Measurements from ENCODE around the gene CBY1.
A peak's percentile ranks its signal among the peaks of the same experiment; 100 is the strongest.

CBY1 gene

DNA sequence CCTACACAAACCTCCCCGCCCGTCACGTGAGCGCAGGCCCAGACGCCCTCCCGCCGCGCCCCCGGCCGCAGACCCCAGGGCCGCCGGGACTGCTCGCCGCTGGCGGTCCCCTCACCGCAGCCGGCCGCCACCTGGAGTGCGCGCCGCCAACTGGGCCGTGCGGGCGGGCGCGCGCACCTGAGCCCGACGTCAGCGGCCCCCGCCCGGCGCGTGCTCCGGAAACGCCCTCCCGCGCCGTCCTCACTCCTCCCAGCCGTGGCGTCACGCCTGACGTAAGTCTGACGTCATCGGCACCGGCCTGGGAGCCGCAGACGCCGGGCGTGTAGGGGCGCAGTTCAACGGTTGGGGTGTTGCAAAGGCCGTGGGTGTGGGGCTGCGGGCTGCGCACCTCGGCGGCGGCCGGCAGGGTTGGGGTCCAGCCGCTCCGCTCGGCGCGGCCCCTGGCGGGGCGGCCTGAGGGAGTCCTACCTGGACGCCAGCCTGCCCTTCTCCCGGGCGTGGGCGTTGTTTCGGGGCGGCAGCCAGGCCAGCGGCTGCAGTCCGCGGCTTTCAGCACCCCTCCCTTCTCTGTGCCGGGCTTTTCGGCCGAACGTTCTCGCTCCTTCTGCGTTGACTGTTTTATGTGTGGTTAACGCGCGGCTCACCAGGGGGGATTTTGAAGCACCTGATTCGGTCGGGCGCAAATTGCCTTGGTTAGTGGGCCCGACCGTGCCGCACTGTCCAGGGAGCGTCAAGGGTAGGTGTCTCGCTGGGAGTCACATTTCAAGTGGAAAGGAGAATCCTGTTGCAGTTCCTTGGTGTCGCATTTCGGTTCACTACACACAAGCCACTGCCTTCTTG is 44.6 kb downstream of the CBY1 start, which contains the start of gene JOSD1:
Gene JOSD1 (minus strand): TSS at position 155 of the 840 bp plus-strand sequence. CDS start 956 bp downstream, outside the sequence.
- DNase-seq (ENCODE audit: low read depth in 1 of 2, low spot score in 1 of 2), result peak; percentile 94 to 97

GRCh38 chr22:38704654-38705234 is 48.3 kb downstream of the CBY1 start:
- DNase-seq (ENCODE audit: low read depth in 1 of 2, low spot score in 1 of 2), result no peak

DNA sequence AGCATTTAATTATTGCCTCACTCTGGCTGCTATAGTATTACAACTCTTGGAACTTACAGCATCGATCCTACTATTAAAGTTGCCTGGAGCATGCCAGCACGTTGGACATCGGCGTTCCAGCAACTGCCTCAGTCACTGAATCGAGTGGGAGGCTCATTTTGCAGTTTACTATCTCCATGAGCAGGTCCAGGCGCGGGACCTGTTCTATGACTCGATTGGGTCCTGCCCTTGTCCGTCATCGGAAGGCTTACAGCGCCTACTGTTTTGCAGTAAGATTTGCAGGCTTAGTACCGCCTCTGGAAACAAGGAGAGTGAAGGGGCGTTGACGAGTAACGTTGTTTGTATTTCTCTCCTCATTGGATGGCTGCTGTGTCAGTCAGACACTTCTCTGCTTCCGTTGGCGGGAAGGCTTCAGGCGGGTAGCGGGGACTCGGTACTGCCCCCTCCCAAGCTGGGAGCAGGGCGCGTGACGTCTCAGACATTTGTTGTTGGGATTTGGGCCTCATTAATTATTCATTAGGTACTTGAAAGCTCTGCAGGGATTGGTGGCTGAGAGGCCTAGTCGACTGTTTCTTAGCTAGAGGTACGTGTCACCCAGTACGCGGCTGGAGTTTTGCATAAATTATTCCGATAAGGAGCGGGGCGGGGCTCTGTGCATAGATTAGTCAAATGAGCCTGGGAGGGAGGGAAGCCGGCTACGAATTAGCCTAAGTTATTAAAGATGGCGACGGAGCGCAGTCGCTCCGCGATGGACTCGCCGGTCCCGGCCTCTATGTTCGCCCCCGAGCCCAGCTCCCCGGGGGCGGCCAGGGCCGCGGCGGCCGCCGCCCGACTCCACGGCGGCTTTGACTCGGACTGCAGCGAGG is 49.0 kb downstream of the CBY1 start, which contains the start of gene GTPBP1:
Gene GTPBP1 (plus strand): TSS at position 710 of the 866 bp plus-strand sequence. CDS start 12 bp downstream, at position 722.
- peak; percentile 85 to 95 for DNase-seq (ENCODE audit: low read depth in 1 of 2, low spot score in 1 of 2)

DNA sequence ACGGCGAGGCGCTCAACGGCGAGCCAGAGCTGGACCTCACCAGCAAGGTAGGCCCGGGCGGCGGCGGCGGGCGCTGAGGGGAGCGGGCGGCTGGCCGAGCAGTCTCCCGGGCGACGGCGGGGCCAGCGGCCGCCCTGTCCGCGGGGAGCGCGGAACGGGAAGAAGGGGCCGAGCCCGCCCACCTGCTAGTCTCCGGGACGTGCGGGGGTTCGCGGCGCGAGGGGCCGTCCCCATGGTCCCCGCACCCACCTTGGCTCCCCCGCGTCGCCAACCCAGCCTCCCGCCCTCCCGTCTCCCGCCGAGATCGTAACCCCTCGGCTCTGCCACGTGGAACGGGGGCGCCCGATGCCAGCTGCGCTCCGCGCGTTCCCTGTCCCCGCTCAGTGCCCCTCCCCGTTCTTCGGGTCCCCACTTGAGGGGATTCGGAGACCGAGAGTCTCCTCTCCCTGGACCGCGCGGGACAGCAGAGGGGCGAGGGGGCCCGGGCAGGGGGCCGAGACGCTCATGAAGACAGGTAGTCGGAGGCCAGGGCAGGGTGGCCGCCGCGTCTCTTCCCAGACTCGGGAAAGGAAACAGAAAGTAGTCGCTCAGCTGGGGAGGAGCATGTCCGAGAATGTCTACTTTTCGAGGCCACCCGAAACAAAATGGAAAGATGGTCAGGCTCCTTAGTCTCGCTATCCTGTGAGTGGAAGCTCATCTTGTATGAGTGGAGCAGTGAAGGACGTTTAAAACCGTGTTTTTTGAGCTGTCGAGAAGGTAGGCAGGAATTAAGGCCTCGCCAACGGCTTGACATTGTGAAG is 49.9 kb downstream of the CBY1 start:
- peak in 1 of 2 donors; percentile 23 for DNase-seq (ENCODE audit: low read depth in 1 of 2, low spot score in 1 of 2)

DNA sequence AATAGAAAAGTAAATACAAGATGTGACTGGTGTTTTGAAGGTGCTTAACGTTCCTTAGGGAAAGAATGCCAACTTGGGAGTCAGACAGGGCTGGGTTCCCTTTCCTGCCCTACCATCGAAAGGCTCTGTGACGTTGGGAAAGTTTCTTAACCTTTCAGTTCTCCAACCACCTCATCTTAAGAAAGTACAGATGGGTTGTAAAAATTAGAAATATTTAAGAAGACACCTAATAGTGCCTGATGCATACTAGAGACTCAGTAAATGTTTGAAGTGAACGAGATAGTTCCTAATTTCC is 50.4 kb downstream of the CBY1 start:
- DNase-seq (ENCODE audit: low read depth in 1 of 2, low spot score in 1 of 2), result no peak

DNA sequence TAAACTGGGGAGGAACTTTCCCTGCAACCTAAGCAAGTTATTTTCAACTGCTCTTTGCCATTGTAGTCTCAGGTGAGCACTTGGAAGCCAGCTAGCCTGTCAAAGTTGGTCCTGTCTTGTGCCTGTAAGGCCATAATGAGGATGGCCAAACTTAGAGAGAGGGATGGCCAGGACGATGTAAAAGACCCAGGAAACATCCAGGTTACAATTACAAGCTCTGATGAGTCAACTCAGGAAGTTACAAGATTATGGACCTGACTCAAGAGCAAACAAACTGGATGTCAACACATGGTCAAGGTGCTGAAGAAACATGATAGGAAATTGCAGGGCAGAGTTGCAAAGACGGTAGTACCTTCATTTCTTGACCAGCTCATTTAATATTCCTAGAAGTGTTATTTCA is 50.9 kb downstream of the CBY1 start:
- DNase-seq (ENCODE audit: low read depth in 1 of 2, low spot score in 1 of 2), result no peak

- no peak for DNase-seq (ENCODE audit: low read depth in 1 of 2, low spot score in 1 of 2)
These were observed 51.5 kb downstream of the CBY1 start for GRCh38 chr22:38707984-38708383.

- DNase-seq (ENCODE audit: low read depth in 1 of 2, low spot score in 1 of 2), result no peak
These were observed 52.9 kb downstream of the CBY1 start for GRCh38 chr22:38709306-38709705.

DNA sequence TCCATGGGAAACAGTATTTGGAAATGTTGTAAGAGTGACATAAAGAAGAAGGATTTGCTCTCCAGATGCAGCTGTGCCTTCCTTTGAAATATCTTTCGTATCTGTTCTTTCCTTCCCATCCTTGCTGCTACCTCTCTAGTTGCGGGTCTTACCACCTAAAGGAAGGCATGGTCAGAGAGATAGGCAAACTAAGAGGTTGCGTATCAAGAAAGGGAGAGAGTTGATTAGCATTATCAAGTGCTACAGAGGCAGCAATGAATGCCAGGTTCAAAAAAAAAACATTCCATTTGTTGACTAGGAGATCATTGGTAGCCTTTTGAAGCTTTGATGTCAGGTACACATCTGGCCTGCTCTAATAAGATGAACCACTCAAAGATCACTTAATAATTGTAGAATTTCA is 53.9 kb downstream of the CBY1 start:
- DNase-seq (ENCODE audit: low read depth in 1 of 2, low spot score in 1 of 2), result no peak

DNA sequence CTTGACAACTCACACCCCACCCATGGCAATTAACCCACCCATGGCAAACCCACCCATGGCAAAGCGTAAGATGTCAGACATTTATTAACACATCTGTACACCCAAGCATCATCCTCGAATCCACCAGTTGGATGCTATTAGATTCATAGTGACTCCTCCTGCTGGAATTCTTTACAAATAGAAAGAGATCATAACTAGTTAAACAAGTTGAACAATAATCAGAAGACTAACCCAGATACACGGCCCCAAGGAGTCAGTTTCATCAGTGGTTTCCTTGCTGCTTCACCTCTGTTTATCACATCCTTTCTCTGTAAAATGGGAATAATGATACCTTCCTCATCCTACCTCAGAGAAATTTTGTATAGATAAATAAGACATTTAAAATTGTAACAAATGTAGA is 54.4 kb downstream of the CBY1 start:
- no peak for DNase-seq (ENCODE audit: low read depth in 1 of 2, low spot score in 1 of 2)

DNA sequence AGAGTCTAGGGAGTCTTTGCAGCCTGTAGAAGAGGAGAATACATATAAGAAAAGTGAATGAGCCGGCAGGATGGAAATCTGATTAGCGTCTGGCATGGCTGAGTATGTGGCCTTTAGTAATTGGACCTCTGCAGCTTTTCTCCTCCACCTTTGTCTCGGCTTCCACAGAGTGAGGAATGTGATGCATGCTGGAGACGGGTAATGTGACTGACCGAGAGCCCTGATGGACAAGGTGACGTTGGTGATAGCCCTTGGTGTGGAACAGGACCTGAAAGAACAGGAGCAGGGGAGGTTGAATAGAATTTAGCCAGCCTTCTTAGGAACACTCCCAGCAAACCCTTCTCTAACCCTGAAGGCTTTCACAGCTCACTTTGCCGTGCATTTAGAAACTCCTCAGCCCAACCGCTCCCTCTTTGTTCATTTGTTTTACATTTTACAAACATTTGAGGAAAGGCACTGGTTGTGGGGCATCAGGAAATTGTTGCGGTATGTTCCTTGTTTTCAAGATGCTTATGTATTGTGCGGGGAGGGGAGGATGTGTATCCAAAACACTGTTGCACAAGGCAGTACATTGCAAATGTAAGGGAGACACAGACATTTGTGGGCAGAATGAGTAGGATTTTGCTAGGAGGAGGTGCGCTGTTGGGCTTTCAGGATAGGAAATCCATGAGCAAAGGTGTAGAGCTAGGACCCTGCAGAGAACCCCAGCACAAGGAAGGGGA is 56.2 kb downstream of the CBY1 start:
- no peak for DNase-seq (ENCODE audit: low read depth in 1 of 2, low spot score in 1 of 2)

DNA sequence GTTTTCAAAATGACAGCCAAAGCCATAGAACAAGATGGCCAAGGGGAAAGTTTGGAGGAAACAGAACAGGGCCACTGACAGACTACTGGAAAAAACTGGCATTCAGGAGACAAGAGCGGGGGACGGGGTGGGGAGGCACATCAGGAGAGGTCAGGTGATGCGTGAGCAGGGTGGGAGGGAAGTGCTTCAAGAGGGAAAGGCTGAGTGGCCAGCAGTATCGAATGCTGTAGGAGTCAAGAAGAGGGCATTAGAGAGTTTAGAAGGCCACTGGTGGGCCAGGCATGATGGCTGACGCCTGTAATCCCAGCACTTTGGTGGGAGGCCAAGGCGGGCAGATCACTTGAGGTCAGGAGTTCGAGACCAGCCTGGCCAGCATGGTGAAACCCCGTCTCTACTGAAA is 57.5 kb downstream of the CBY1 start:
- DNase-seq (ENCODE audit: low read depth in 1 of 2, low spot score in 1 of 2), result no peak

DNA sequence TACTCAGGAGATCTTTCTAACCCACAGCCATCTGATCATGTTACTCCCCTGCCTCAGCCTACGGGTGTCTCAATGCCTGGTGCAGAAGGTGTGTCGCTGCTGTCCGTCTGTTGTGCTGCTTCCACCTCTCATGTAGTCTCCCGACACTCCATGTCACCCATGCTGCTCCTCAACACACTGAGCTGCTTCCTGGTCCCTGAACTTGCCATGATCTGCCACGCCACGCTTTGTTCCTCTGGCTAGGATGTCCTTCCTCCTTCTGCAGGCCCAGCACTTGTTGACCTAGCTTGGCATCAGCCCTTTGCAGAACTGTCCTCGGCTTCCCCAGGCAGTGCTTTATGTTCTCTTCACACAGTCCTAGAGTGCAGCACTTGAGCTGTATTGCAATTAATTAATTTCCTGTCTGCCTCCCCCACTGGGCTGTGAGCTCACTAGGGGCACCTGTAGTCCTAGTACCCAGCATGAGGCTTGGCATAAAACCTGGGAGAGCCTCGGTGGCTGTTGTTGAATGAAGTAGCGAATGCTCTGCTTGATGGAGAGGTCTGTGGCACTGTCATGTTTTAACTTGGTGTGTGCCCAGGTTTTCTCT is 58.8 kb downstream of the CBY1 start:
- no peak for DNase-seq (ENCODE audit: low read depth in 1 of 2, low spot score in 1 of 2)

- DNase-seq (ENCODE audit: low read depth in 1 of 2, low spot score in 1 of 2), result no peak
These were observed 59.4 kb downstream of the CBY1 start for GRCh38 chr22:38715852-38716251.

- DNase-seq (ENCODE audit: low read depth in 1 of 2, low spot score in 1 of 2), result no peak
These were observed 59.8 kb downstream of the CBY1 start for GRCh38 chr22:38716271-38716670.

DNA sequence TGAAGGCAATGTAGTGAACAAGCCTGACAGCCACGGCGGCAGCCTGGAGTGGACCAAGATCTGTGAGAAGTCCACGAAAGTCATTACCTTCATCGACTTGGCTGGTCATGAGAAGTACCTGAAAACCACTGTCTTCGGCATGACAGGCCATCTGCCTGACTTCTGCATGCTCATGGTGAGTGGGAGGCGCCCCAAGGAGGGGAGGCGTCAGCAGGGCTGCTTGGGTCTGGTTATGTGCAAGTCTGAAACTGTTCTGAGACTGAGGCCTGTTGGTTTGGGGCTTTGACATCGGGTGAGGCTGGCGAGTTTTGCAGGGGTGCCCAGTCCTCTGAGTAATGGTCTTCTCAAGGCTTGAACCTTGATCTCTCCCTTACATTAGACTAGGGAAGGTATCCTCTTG is 60.4 kb downstream of the CBY1 start:
- no peak for DNase-seq (ENCODE audit: low read depth in 1 of 2, low spot score in 1 of 2)

GRCh38 chr22:38717244-38717643 is 60.8 kb downstream of the CBY1 start:
- no peak for DNase-seq (ENCODE audit: low read depth in 1 of 2, low spot score in 1 of 2)

GRCh38 chr22:38718414-38718813 is 62.0 kb downstream of the CBY1 start:
- DNase-seq (ENCODE audit: low read depth in 1 of 2, low spot score in 1 of 2), result no peak

DNA sequence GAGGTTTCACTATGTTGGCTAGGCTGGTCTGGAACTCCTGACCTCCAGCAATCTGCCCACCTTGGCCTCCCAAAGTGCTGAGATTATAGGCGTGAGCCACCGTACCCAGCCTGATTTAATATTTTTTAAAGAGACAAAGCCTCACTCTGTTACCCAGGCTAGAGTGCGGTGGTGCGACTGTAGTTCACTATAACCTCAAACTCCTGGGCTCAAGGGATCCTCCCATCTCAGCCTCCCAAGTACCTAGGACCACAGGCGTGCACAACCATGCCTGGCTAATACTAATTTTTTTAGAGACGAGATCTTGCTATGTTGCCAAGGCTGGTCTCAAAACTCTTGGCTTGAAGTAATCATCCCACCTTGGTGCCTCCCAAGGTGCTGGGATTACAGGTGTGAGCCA is 62.8 kb downstream of the CBY1 start:
- DNase-seq (ENCODE audit: low read depth in 1 of 2, low spot score in 1 of 2), result no peak

GRCh38 chr22:38720350-38720749 is 63.9 kb downstream of the CBY1 start:
- DNase-seq (ENCODE audit: low read depth in 1 of 2, low spot score in 1 of 2), result no peak

Data from stimulated activated CD4-positive, alpha-beta T cell treated with anti-CD3 and anti-CD28 coated beads, Interleukin-15, amount 100 ng/mL, for 1 hour (primary cell).